Left cardiac atrium (tissue), 4 donors: ENCODE measurements around the gene P2RX2. TPM values are rescaled to one million over a fixed set of nuclear protein-coding genes. Genes with fewer than 3 reads are reported as not detected.
A peak's percentile ranks its signal among the peaks of the same experiment; 100 is the strongest.

Experiments used
- ATAC-seq, 2 donors: fragments of 200-7000 bp; cut with Tn5 transposase; one replicate each; pipeline ENCODE4 v1.9.1; 2020; ENCODE audit warnings: mild to moderate bottlenecking in 2 of 2, moderate library complexity in 2 of 2
- DNase-seq: peaks from one replicate; pipeline ENCODE4 v3.0.0-alpha.2; 2020
- intact Hi-C, 2 donors: fragments of 100-400 bp; cut with DNase I; formaldehyde crosslinking; loops; one replicate each; pipeline versions ENCODE4 v1.14.1 to v1.15.1; 2022 to 2023
- total RNA-seq, 2 donors: library from RNA; stranded (reverse); fragmentation: NEBNext Ultra II Directional; extraction: Animal tissue kit (Norgen Biotek cat#: 25700); gene quantifications; one replicate each; pipeline ENCODE4 v1.2.1, GENCODE V29; 2021
- donor health status: DM: no; HTN: yes; CAD: no.
- donor health status: DM: no; HTN: yes; CAD: no; lungs with severe emphysema.
- donor health status: DM: yes; HTN: yes; CAD: no.
- donor health status: Dilated cardiomyopathy.

Gene P2RX2
- total RNA-seq, 2 donors from 2014 or later: not detected

GRCh38 chr12:132649226-132649945 lies 30.8 kb downstream of the P2RX2 start:
- ATAC-seq (no peak), DNase-seq (no peak)
- intact Hi-C loops: no loop called here

- ATAC-seq: no peak
- intact Hi-C loops: no loop called here
- DNase-seq: no peak
Observed at GRCh38 chr12:132651444-132652100, 33.0 kb downstream of the P2RX2 start.

- DNase-seq (no peak), ATAC-seq (no peak)
- intact Hi-C loops: no loop called here
Observed at GRCh38 chr12:132653567-132654290, 35.2 kb downstream of the P2RX2 start.

GRCh38 chr12:132657004-132657727 lies 38.6 kb downstream of the P2RX2 start:
- DNase-seq: no peak
- intact Hi-C loops: no loop called here
- no peak for ATAC-seq

DNA sequence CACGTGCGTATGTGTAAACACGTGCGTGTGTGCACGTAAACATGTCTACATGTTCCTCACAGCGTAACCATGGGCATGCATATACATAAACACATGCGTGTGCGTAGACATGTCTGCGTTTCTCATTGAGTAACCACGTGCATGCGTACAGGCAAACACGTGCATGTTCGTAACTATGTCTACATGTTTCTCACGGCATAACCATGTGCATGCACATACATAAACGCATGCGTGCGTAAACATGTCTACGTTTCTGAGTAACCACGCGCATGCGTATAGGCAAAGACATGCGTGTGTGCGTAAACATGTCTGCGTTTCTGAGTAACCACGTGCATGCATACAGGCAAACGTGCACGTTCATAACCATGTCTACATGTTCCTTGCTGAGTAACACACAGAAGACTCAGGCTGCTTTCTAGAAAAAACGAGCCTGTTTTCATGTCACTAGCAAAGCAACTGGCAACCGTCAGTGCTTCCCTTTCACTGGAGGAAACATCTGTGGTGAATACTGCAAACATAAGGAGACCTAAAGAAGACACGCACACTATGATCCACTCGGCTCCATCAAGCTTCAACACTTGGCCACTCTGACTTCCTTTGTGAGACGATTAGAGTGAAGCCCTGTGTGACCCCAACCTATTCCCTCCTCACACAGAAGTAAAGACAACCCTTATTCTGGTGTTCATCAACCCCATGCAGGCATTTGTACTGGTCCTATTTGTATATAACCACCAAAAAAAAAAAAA lies 39.7 kb downstream of the P2RX2 start:
- intact Hi-C loops: no loop called here
- DNase-seq (no peak), ATAC-seq (no peak)

- intact Hi-C loops: no loop called here
- ATAC-seq: no peak
Observed at GRCh38 chr12:132659146-132659545, 40.6 kb downstream of the P2RX2 start.

GRCh38 chr12:132660052-132660451 lies 41.5 kb downstream of the P2RX2 start:
- ATAC-seq (no peak), DNase-seq (no peak)
- intact Hi-C loops: no loop called here

More at GRCh38 chr12:132659146-132659545, 40.6 kb downstream of the P2RX2 start:
- no peak for DNase-seq

GRCh38 chr12:132660996-132661395 lies 42.4 kb downstream of the P2RX2 start:
- ATAC-seq (no peak), DNase-seq (no peak)
- intact Hi-C loops: no loop called here

- DNase-seq: no peak
- peak; percentile 52 to 89 for ATAC-seq
- intact Hi-C loops: no loop called here
Observed at GRCh38 chr12:132661972-132662371, 43.4 kb downstream of the P2RX2 start.

- ATAC-seq (no peak), DNase-seq (no peak)
- intact Hi-C loops: no loop called here
Observed at GRCh38 chr12:132662901-132663755, 44.6 kb downstream of the P2RX2 start.

DNA sequence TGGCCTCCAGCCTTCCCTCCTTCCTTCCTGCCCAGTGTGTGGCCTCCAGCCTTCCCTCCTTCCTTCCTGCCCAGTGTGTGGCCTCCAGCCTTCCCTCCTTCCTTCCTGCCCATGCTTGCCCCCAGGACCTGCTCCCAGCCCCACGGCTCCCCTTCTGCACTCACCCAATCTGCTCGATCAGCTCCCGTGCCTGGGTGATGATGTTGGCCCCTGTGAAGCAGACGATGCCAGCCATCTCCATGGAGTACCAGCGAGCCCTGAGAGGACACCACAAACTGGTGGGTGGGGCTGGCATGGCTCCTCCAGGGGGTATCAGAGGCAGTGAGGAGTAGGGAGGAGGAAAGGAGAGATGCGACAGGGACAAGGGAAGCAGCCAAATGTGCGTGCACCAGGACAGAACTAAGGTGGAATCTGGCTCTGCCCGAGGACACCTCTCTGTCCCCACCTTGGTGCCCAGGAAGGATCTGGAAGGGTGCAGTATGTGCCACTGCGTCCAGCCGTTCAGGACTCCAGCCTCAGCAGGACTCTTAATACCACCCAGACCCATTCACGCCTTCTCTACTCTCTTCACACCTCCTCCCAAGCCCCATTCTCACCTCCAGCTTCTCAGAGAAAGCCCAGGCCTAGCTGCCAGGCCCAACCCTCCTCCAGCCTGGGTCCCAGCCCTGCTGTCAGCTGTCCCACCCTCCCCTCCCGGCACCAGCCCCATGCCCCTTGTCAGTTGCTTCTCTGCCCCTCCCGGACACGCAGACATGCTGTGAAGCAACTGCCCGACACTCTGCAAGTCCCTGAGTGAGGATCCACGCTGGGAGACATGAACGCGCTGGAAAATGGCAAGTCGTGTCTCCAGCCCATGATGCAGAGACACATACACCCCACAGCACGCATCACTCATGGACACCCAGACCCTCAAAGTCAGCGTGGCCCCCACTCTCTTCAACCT lies 45.9 kb downstream of the P2RX2 start:
- intact Hi-C loops: no loop called here
- ATAC-seq: no peak
- DNase-seq: no peak

DNA sequence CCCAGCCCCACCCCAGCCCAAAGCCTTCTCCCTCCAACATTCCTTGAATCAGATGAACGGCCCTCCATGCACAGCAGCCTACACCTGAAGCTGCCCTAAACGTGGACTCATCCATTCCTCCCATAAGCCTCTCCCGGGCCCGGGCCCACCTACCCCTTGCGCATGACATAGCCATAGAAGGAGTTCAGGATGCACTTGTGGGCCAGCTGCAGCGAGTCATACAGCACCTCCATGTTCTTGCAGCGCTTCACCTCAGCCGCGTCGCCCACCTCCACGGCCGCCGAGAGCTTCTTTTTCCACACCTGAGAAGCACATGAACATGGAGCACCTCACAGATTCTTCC lies 46.5 kb downstream of the P2RX2 start:
- intact Hi-C loops: no loop called here
- no peak for DNase-seq
- no peak for ATAC-seq

- no peak for DNase-seq
- ATAC-seq: no peak
- intact Hi-C loops: no loop called here
Observed at GRCh38 chr12:132665794-132666193, 47.2 kb downstream of the P2RX2 start.

DNA sequence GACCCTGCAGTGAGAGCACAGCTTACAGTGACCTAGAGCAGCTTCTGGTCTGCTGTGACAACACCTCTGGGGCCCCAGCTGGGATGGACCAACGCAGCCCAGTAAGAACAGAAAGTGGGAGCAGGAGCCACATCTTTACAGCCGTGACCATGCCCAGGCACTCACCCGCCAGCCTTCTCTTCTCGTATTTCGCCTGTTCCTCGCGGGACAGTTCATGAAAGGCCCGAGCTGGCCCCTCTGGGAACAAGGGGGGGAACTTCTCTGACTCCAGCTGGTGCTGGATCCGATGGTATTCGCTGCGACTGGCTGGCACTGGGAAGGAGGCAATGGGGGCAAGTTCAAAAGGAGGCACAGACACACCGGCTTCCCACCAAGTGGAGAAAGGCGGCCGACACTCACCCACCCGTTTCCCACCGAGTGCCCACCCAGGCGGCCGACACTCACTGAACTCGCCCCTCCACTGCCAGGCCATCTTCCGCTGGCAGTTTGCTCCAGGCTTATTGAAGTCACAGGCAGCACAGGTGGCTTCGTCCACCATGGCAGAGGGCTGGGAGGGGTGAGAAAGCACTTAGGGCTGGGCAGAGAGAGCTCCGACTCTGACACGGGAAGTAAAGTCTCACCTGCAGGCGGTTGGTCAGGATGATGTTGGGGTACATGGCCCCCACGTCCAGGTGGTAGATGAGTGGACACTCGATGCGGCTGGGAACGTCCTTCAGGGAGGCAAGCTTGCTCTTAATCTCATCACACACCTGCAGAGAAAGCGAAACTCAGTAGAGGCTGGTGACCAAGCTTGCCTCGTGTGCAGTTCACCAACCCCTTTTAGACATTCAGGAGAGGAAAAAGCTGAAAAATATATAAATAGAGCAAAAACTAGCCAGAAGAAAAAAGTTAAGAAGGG lies 49.9 kb downstream of the P2RX2 start:
- intact Hi-C loops: no loop called here
- no peak for ATAC-seq

DNA sequence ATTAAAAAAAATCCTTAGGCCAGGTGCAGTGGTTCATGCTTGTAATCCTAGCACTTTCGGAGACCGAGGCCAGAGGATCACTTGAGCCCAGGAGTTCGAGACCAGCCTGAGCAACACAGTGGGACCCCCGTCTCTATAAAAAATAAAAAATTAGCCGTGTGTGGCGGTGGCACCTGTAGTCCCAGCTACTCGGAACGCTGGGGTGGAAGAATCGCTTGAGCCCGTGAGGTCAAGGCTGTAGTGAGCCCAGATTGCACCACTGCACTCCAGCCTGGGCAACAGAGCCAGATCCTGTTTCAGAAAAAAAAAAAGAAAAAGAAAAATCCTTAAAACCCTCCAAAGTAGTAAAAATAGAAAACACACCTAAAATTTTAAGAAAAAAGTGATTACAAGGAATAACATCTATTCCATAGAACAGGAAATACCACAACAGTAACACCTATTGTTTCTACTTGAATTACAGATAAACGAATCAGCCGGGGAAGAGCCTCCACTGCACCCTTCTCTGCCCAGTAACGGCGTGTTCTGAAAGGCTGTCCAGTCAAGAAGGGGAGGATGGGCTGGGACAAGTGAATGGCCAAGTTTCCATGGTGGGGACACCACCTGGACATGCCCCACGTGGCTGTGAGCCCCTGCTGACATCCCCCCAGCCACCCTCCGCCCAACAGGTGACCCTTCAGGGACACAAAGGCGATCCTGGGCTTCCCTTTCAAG lies 50.7 kb downstream of the P2RX2 start:
- no peak for DNase-seq
- intact Hi-C loops: no loop called here
- ATAC-seq: no peak

More for the DNA sequence above, 49.9 kb downstream of the P2RX2 start:
- no peak for DNase-seq
